Natural killer cell (primary cell): ENCODE results near the gene PRSS23. TPM values are rescaled to one million over a fixed set of nuclear protein-coding genes. Genes with fewer than 3 reads are reported as not detected.

Experiments
- ATAC-seq, 3 donors: fragments of 150-1000 bp in 2 of 3; fragments of 200-7000 bp in 1 of 3; cut with Tn5 transposase; 1 replicate in 1 of 3; 2 replicates in 2 of 3; pipeline ENCODE4 v1.10.0; 2021; ENCODE audit warnings: mild to moderate bottlenecking in 2 of 3, moderate library complexity in 2 of 3
- DNase-seq, 2 donors: peaks; one replicate each; pipeline versions ENCODE4 v3.0.0 to v3.0.0-alpha.2; 2013 to 2021; ENCODE audit warnings: mixed read lengths in 1 of 2
- H3K27ac ChIP-seq: one replicate; pipeline ENCODE4 v1.5.1; 2013; ENCODE audit warnings: mild to moderate bottlenecking, low read length
- H3K27me3 ChIP-seq: one replicate; pipeline ENCODE4 v1.6.1; 2013; ENCODE audit warnings: low read length; ENCODE audit not compliant: control insufficient read depth, insufficient read depth
- H3K36me3 ChIP-seq: one replicate; pipeline ENCODE4 v1.6.1; 2013; ENCODE audit warnings: low read length; ENCODE audit not compliant: control insufficient read depth, insufficient read depth
- H3K4me1 ChIP-seq: one replicate; pipeline ENCODE4 v1.6.1; 2013; ENCODE audit warnings: low read length; ENCODE audit not compliant: control insufficient read depth, insufficient read depth
- H3K4me3 ChIP-seq: one replicate; pipeline ENCODE4 v1.5.1; 2013; ENCODE audit warnings: low read length
- H3K9me3 ChIP-seq: one replicate; pipeline ENCODE4 v1.6.1; 2013; ENCODE audit warnings: low read length; ENCODE audit not compliant: control insufficient read depth, insufficient read depth
- H3K27ac Mint-ChIP-seq, 2 donors: one replicate each; pipeline ENCODE4 v1.8.0; 2022; ENCODE audit warnings: mild to moderate bottlenecking in 2 of 2, mixed read lengths in 2 of 2, moderate library complexity in 1 of 2
- H3K27me3 Mint-ChIP-seq, 2 donors: one replicate each; pipeline ENCODE4 v1.8.0; 2022; ENCODE audit warnings: low read depth in 2 of 2, mixed read lengths in 2 of 2
- H3K36me3 Mint-ChIP-seq: one replicate; pipeline ENCODE4 v1.8.0; 2022; ENCODE audit warnings: mixed read lengths
- H3K4me1 Mint-ChIP-seq, 2 donors: one replicate each; pipeline ENCODE4 v1.8.0; 2022; ENCODE audit warnings: mixed read lengths in 2 of 2
- H3K4me3 Mint-ChIP-seq: one replicate; pipeline ENCODE4 v1.8.0; 2022; ENCODE audit warnings: mild to moderate bottlenecking, moderate library complexity, mixed read lengths
- H3K9me3 Mint-ChIP-seq, 2 donors: one replicate each; pipeline ENCODE4 v1.8.0; 2022; ENCODE audit warnings: mixed read lengths in 2 of 2
- CTCF ChIP-seq: fragments of 200-600 bp; IDR thresholded peaks from one replicate; pipeline ENCODE4 v1.8.0; 2022; ENCODE audit warnings: antibody characterized with exemption
- WGBS: methylation state at CpG from one replicate; pipeline ENCODE4 v1.1.7; 2013; ENCODE audit warnings: missing lambda C conversion rate; ENCODE audit not compliant: insufficient coverage; 5-methylcytosine and 5-hydroxymethylcytosine counted together
- intact Hi-C: fragments of 100-400 bp; cut with micrococcal nuclease; formaldehyde crosslinking; loops from one replicate; pipeline ENCODE4 v1.14.2; 2022
- total RNA-seq, 4 donors: library from RNA; stranded (reverse); fragments of 120-200 nt in 1 of 4; gene quantifications; one replicate each; pipeline versions ENCODE4 v1.2.3 to v1.2.4, GENCODE V29; 2013 to 2022

Gene PRSS23
- total RNA-seq, 3 donors from 2014 or later (not counting 1 experiment from before 2014, with no cell fraction given), result 79.3 to 96.5 (median 84.3) TPM

GRCh38 chr11:86805873-86806310 lies 5.5 kb downstream of the PRSS23 start:
- WGBS, result 14% methylated on average over 2 of the region's 2 CpGs
- DNase-seq (peak; percentile 45 to 61), ATAC-seq (peak; percentile 92 to 94 (median 93))
- Mint-ChIP-seq H3K27me3 (no peaks in the 10 kb centered on the region), H3K27ac (peak overlapping the region; percentile 87 to 95), H3K4me1 (peaks cover 92 to 93% of the 10 kb centered on the region in 2 donors), H3K4me3 (peak overlapping the region; percentile 73), H3K9me3 (no peaks in the 10 kb centered on the region), H3K36me3 (peaks cover 6% of the 10 kb centered on the region)
- Histone ChIP-seq H3K4me1 (peaks cover 43% of the 10 kb centered on the region), H3K27me3 (no peaks in the 10 kb centered on the region), H3K9me3 (no peaks in the 10 kb centered on the region), H3K36me3 (peaks cover 7% of the 10 kb centered on the region), H3K27ac (peak overlapping the region; percentile 88), H3K4me3 (peak overlapping the region; percentile 2)
- no peak for TF ChIP-seq CTCF
- intact Hi-C loops, result loop anchor here (2.0 to 5.0 kb wide), 2 partner anchors 134 to 1053 kb away; partner anchors contain the start of gene ME3

GRCh38 chr11:86806903-86807302 lies 6.6 kb downstream of the PRSS23 start:
- H3K4me1 Mint-ChIP-seq, result peaks cover 87 to 89% of the 10 kb centered on the region in 2 donors
- intact Hi-C loops, result loop anchor here (2.0 to 5.0 kb wide), 2 partner anchors 135 to 1054 kb away; partner anchors contain the start of gene ME3
- ATAC-seq, result no peak
- H3K27ac Mint-ChIP-seq, result peak overlapping the region; percentile 87 to 95
- Histone ChIP-seq H3K4me3 (no peak overlapping the region), H3K27me3 (no peaks in the 10 kb centered on the region), H3K36me3 (peaks cover 7% of the 10 kb centered on the region), H3K4me1 (peaks cover 36% of the 10 kb centered on the region), H3K9me3 (no peaks in the 10 kb centered on the region), H3K27ac (peak overlapping the region; percentile 88)
- H3K4me3 Mint-ChIP-seq, result peak overlapping the region; percentile 73
- WGBS, result 85% methylated on average over 2 of the region's 3 CpGs
- H3K36me3 Mint-ChIP-seq, result peaks cover 6% of the 10 kb centered on the region
- DNase-seq, result no peak
- no peak for TF ChIP-seq CTCF
- H3K9me3 Mint-ChIP-seq, result no peaks in the 10 kb centered on the region
- H3K27me3 Mint-ChIP-seq, result no peaks in the 10 kb centered on the region

DNA sequence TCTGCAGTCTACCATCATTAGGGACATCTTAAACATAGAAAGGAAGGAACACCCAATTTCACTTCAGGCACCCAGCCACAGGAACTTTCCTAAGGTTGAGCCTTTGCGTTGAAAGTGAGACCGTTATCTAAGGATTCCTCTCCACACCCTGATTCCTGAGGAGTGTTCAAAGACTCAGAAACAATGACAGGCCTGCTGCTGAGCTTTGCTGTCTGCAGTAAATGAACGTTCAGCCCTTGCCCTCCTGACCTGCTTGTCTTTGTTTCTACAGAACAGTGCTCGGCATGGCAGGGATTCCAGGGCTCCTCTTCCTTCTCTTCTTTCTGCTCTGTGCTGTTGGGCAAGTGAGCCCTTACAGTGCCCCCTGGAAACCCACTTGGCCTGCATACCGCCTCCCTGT lies 7.0 kb downstream of the PRSS23 start:
- peaks cover 36% of the 10 kb centered on the region for H3K4me1 ChIP-seq
- H3K27me3 ChIP-seq, result no peaks in the 10 kb centered on the region
- H3K27ac Mint-ChIP-seq, result peak overlapping the region; percentile 87 to 95
- no peaks in the 10 kb centered on the region for H3K9me3 ChIP-seq
- intact Hi-C loops, result loop anchor here (2.0 to 5.0 kb wide), 2 partner anchors 135 to 1055 kb away; partner anchors contain the start of gene ME3
- peaks cover 7% of the 10 kb centered on the region for H3K36me3 ChIP-seq
- peaks cover 6% of the 10 kb centered on the region for H3K36me3 Mint-ChIP-seq
- peak overlapping the region; percentile 88 for H3K27ac ChIP-seq
- whole genome bisulfite sequencing, result 88% methylated on average over 5 of the region's 5 CpGs
- H3K27me3 Mint-ChIP-seq, result no peaks in the 10 kb centered on the region
- no peak for TF ChIP-seq CTCF
- H3K4me1 Mint-ChIP-seq, result peaks cover 83 to 84% of the 10 kb centered on the region in 2 donors
- H3K4me3 ChIP-seq, result no peak overlapping the region
- no peak for DNase-seq
- no peaks in the 10 kb centered on the region for H3K9me3 Mint-ChIP-seq
- no peak for ATAC-seq
- peak overlapping the region; percentile 73 for H3K4me3 Mint-ChIP-seq

DNA sequence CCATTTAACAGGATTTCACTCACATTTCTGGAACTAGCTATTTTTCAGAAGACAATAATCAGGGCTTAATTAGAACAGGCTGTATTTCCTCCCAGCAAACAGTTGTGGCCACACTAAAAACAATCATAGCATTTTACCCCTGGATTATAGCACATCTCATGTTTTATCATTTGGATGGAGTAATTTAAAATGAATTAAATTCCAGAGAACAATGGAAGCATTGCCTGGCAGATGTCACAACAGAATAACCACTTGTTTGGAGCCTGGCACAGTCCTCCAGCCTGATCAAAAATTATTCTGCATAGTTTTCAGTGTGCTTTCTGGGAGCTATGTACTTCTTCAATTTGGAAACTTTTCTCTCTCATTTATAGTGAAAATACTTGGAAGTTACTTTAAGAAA lies 9.2 kb downstream of the PRSS23 start:
- no peaks in the 10 kb centered on the region for H3K9me3 Mint-ChIP-seq
- no peak for TF ChIP-seq CTCF
- peaks cover 7% of the 10 kb centered on the region for H3K36me3 ChIP-seq
- no peak overlapping the region for H3K4me3 ChIP-seq
- no peak overlapping the region for H3K27ac ChIP-seq
- intact Hi-C loops, result loop anchor here (5.0 kb wide), 1 partner anchor 137 kb away; the partner anchor contains the start of gene ME3
- ATAC-seq, result no peak
- no peak for DNase-seq
- no peaks in the 10 kb centered on the region for H3K27me3 Mint-ChIP-seq
- no peaks in the 10 kb centered on the region for H3K9me3 ChIP-seq
- peaks cover 79 to 81% of the 10 kb centered on the region in 2 donors for H3K4me1 Mint-ChIP-seq
- peak overlapping the region; percentile 87 to 95 for H3K27ac Mint-ChIP-seq
- H3K4me1 ChIP-seq, result peaks cover 33% of the 10 kb centered on the region
- peaks cover 6% of the 10 kb centered on the region for H3K36me3 Mint-ChIP-seq
- H3K27me3 ChIP-seq, result no peaks in the 10 kb centered on the region
- H3K4me3 Mint-ChIP-seq, result no peak overlapping the region
